Endothelial cell of umbilical vein (primary cell): ENCODE measurements around the gene GPATCH2.

Experiments used
- CTCF ChIP-seq, 2 donors: IDR thresholded peaks; 1 replicate in 1 of 2; 2 replicates in 1 of 2; pipeline ENCODE4 v1.5.1; 2011; ENCODE audit warnings: low read length in 2 of 2, mild to moderate bottlenecking in 2 of 2, moderate library complexity in 2 of 2, control low read depth in 1 of 2, inconsistent platforms in 1 of 2, low read depth in 1 of 2; ENCODE audit not compliant: insufficient read depth in 1 of 2; ENCODE audit errors: extremely low read depth in 1 of 2
- EZH2 ChIP-seq: IDR thresholded peaks from 2 replicates; pipeline ENCODE4 v1.6.1; 2012; ENCODE audit warnings: borderline replicate concordance, low read depth, mild to moderate bottlenecking, moderate library complexity, low read length, inconsistent platforms; ENCODE audit not compliant: severe bottlenecking
- POLR2A ChIP-seq: IDR thresholded peaks from 2 replicates; pipeline ENCODE4 v1.6.1; 2012; ENCODE audit warnings: low read depth, mild to moderate bottlenecking, control low read depth, low read length
- POLR2AphosphoS5 ChIP-seq: IDR thresholded peaks from 2 replicates; pipeline ENCODE4 v1.6.1; 2012; ENCODE audit warnings: low read depth, mild to moderate bottlenecking, control low read depth, low read length, moderate library complexity; ENCODE audit not compliant: insufficient read depth

- no peak for TF ChIP-seq CTCF (IDR thresholded peaks at IDR 0.05; ENCODE audit: extremely low read depth in 1 of 2, insufficient read depth in 1 of 2, low read depth in 1 of 2, low read length in 2 of 2)
- TF ChIP-seq POLR2AphosphoS5, result no peak
- no peak for TF ChIP-seq POLR2A
- no peak for TF ChIP-seq EZH2
These were observed 42.5 kb upstream of the GPATCH2 start for GRCh38 chr1:217673387-217673786.
